ENCODE data around the gene APEX2. TPM values are rescaled to one million over a fixed set of nuclear protein-coding genes. Genes with fewer than 3 reads are reported as not detected.

Gene APEX2
- total RNA-seq, 1 experiment from 2014 or later: 57.7 TPM

DNA sequence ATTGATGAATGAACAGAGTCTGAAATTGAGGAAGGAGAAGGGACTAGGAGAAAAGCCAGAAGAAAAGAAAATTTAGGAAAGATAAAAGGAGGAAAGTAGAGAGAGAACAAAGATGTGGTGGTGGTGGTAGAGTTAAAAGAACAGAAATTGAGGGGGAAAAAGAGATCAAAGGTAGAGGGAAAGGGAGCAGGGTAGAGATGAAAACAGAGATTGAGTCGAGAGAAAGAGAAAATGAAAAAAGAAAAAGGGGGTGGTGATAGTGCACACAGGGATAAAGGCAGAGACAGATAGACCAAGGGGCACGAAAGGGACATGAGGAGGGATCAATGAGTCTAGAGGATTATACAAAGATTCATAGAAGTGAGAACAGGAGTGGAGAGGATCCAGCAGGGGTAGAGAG lies 26.7 kb downstream of the APEX2 start:
- Histone ChIP-seq H3K4me2 (no peak overlapping the region), H3K4me3 (no peak overlapping the region), H3K9me2 (ENCODE audit: insufficient read depth) (no peaks in the 10 kb centered on the region), H3K27ac (no peak overlapping the region), H3K36me3 (ENCODE audit: low read depth) (no peaks in the 10 kb centered on the region), H3F3A (ENCODE audit: insufficient read depth, low read depth) (no peaks in the 10 kb centered on the region), H3K79me2 (ENCODE audit: low read depth) (no peaks in the 10 kb centered on the region), H4K20me1 (ENCODE audit: insufficient read depth) (no peaks in the 10 kb centered on the region), H3K27me3 (ENCODE audit: insufficient read depth, low read depth) (no peaks in the 10 kb centered on the region), H2AFZ (no peak overlapping the region), H3K4me1 (replicated peaks; ENCODE audit: insufficient read depth) (no peaks in the 10 kb centered on the region), H3K9me3 (ENCODE audit: insufficient read depth, low read depth) (no peaks in the 10 kb centered on the region)
- no peak for TF ChIP-seq EZH2 (IDR thresholded peaks at IDR 0.05; ENCODE audit: low read depth)
- TF ChIP-seq, protein P1, sequence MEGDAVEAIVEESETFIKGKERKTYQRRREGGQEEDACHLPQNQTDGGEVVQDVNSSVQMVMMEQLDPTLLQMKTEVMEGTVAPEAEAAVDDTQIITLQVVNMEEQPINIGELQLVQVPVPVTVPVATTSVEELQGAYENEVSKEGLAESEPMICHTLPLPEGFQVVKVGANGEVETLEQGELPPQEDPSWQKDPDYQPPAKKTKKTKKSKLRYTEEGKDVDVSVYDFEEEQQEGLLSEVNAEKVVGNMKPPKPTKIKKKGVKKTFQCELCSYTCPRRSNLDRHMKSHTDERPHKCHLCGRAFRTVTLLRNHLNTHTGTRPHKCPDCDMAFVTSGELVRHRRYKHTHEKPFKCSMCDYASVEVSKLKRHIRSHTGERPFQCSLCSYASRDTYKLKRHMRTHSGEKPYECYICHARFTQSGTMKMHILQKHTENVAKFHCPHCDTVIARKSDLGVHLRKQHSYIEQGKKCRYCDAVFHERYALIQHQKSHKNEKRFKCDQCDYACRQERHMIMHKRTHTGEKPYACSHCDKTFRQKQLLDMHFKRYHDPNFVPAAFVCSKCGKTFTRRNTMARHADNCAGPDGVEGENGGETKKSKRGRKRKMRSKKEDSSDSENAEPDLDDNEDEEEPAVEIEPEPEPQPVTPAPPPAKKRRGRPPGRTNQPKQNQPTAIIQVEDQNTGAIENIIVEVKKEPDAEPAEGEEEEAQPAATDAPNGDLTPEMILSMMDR (conservative IDR thresholded peaks at IDR 0.05): no peak
- POLR2A ChIA-PET (ENCODE audit: unreplicated experiment): no interaction called here
- intact Hi-C loops (cut with micrococcal nuclease; ENCODE audit: unreplicated experiment): no loop called here
- CTCF ChIA-PET: no interaction called here
- no TSS peak for BruUV-seq (replicated peaks)
- DNase-seq: no peak

DNA sequence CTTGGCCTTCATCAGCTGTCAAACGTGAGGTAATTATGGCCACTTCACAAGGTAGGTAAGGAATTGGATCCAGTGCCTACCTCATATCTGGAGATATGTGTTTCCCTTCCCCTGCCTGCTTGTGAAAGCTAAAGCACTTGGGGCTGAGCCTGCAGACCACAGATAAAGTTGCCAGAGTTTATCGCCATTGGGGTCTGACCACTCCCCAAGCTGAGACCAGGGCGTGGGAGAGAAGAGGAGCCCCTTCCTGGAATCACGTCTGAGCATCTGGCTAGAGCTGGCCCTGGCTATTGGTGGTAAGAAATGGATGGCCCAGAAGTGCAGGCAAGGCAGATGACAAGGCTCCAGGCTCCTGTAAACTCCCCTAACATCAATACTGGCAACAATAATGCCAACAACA lies 27.9 kb downstream of the APEX2 start:
- Histone ChIP-seq H3K4me2 (no peak overlapping the region), H3K36me3 (ENCODE audit: low read depth) (no peaks in the 10 kb centered on the region), H3K4me1 (replicated peaks; ENCODE audit: insufficient read depth) (no peaks in the 10 kb centered on the region), H2AFZ (no peak overlapping the region), H3K9me3 (ENCODE audit: insufficient read depth, low read depth) (no peaks in the 10 kb centered on the region), H3K4me3 (no peak overlapping the region), H4K20me1 (ENCODE audit: insufficient read depth) (no peaks in the 10 kb centered on the region), H3K27ac (no peak overlapping the region), H3K79me2 (ENCODE audit: low read depth) (no peaks in the 10 kb centered on the region), H3F3A (ENCODE audit: insufficient read depth, low read depth) (no peaks in the 10 kb centered on the region), H3K9me2 (ENCODE audit: insufficient read depth) (no peaks in the 10 kb centered on the region), H3K27me3 (ENCODE audit: insufficient read depth, low read depth) (no peaks in the 10 kb centered on the region)
- intact Hi-C loops (cut with micrococcal nuclease; ENCODE audit: unreplicated experiment): no loop called here
- BruUV-seq (replicated peaks): no TSS peak
- TF ChIP-seq, protein P1 (conservative IDR thresholded peaks at IDR 0.05): no peak
- TF ChIP-seq EZH2 (IDR thresholded peaks at IDR 0.05; ENCODE audit: low read depth): no peak
- CTCF ChIA-PET: no interaction called here
- POLR2A ChIA-PET (ENCODE audit: unreplicated experiment): no interaction called here
- no peak for DNase-seq

DNA sequence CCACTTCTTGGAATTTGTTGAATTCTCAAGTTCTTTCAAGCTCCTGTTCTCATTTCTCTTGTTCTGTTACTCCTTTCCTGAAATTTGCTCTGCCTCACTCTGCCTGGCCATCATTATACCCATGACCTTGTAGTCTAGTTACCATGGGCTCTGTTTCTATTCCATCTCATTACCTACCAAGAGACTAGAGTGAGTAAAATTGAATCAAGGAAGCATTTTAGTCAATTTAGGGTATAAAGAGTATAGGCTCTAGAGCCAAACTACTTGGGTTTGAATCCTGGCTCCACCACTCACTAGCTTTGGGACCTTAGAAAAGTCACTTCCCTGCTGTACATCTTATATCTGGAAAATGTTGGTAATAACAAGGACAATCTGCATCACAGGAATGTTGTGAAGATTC lies 28.4 kb downstream of the APEX2 start:
- Histone ChIP-seq H3K27ac (no peak overlapping the region), H3K4me3 (no peak overlapping the region), H3K79me2 (ENCODE audit: low read depth) (no peaks in the 10 kb centered on the region), H3K9me2 (ENCODE audit: insufficient read depth) (no peaks in the 10 kb centered on the region), H3K36me3 (ENCODE audit: low read depth) (no peaks in the 10 kb centered on the region), H3K9me3 (ENCODE audit: insufficient read depth, low read depth) (no peaks in the 10 kb centered on the region), H3K4me1 (replicated peaks; ENCODE audit: insufficient read depth) (no peaks in the 10 kb centered on the region), H3K27me3 (ENCODE audit: insufficient read depth, low read depth) (no peaks in the 10 kb centered on the region), H3F3A (ENCODE audit: insufficient read depth, low read depth) (no peaks in the 10 kb centered on the region), H3K4me2 (no peak overlapping the region), H4K20me1 (ENCODE audit: insufficient read depth) (no peaks in the 10 kb centered on the region), H2AFZ (no peak overlapping the region)
- ChIA-PET POLR2A (ENCODE audit: unreplicated experiment) (no interaction called here), CTCF (no interaction called here)
- intact Hi-C loops (cut with micrococcal nuclease; ENCODE audit: unreplicated experiment): no loop called here
- no peak for DNase-seq
- TF ChIP-seq, protein P1 (conservative IDR thresholded peaks at IDR 0.05): no peak
- TF ChIP-seq EZH2 (IDR thresholded peaks at IDR 0.05; ENCODE audit: low read depth): no peak
- no TSS peak for BruUV-seq (replicated peaks)
